ENCODE measurements around the gene NDE1.
"Not testable (repeated sequence)": the region's sequence is repeated elsewhere in the genome, so short reads cannot be mapped to it uniquely, and the experiment has no call there.

NDE1 gene

GRCh38 chr16:15691046-15691445 lies 41.0 kb downstream of the NDE1 start:
- DNase-seq (ENCODE audit: low read depth, low spot score), result no peak
- in situ Hi-C loops (cut with HindIII; ENCODE audit: low sequenced_read_pairs), result no loop called here
- no peak for TF ChIP-seq CTCF (IDR thresholded peaks at IDR 0.05; ENCODE audit: low read depth, low read length)
- no peak overlapping the region for H3K4me3 ChIP-seq (ENCODE audit: low read depth, low read length)

DNA sequence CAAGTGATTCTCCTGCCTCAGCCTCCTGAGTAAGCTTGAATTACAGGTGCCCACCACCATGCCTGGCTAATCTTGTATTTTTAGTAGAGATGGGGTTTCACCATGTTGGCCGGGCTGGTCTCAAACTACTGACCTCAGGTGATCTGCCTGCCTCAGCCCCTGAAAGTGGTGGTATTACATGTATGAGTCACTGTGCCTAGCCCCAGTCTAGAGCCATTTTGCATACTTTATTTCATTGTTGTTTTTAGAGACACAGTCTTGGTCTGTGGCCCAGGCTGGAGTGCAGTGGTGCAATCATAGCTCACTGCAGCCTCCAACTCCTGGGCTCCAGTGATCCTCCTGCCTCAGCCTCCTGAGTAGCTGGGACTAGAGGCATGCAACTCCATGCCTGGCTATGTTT lies 42.5 kb downstream of the NDE1 start:
- in situ Hi-C loops (cut with HindIII; ENCODE audit: low sequenced_read_pairs); H3K4me3 ChIP-seq (ENCODE audit: low read depth, low read length); DNase-seq (ENCODE audit: low read depth, low spot score): not testable (repeated sequence)

GRCh38 chr16:15694499-15694898 lies 44.5 kb downstream of the NDE1 start:
- TF ChIP-seq CTCF (IDR thresholded peaks at IDR 0.05; ENCODE audit: low read depth, low read length), result no peak
- in situ Hi-C loops (cut with HindIII; ENCODE audit: low sequenced_read_pairs), result no loop called here
- H3K4me3 ChIP-seq (ENCODE audit: low read depth, low read length), result no peak overlapping the region
- no peak for DNase-seq (ENCODE audit: low read depth, low spot score)

DNA sequence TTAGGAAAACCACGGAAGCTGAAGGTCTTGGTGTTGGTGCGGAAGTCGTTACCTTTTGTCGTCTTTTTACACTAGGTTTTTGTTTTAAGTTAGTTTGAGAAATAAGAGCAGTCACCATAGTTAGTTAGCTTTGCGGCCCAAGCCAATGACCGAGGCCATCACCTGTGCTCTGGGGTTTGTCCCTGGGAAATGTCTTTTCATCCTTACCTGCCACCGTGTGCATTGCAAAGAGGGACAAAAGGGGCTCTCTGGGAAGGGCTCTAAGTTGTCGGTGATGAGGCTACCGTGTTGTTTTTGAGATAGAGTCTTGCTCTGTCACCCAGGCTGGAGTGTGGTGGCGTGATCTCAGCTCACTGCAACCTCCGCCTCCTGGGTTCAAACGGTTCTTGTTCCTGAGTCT lies 49.8 kb downstream of the NDE1 start:
- TF ChIP-seq CTCF (IDR thresholded peaks at IDR 0.05; ENCODE audit: low read depth, low read length), result no peak
- in situ Hi-C loops (cut with HindIII; ENCODE audit: low sequenced_read_pairs), result no loop called here
- no peak for DNase-seq (ENCODE audit: low read depth, low spot score)
- no peak overlapping the region for H3K4me3 ChIP-seq (ENCODE audit: low read depth, low read length)

DNA sequence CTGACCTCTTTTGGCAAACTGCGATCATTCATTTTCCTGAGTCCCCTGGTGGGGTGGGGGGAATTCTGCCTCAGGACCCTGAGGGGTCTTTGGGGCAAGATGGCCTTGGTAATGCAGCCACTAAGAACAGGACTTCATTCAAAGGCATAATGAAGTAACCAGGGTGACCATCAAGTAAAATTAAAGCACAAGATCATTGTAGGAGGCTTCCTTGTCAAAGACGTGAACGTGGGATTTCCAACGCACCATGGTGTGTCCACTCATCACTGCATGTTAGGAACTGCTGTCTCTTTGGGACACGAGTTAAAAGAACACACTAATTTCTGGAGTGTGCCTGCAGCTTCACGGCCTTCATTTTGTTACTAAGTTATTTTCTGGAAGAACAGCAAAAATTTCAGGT lies 51.3 kb downstream of the NDE1 start:
- no peak for DNase-seq (ENCODE audit: low read depth, low spot score)
- H3K4me3 ChIP-seq (ENCODE audit: low read depth, low read length), result no peak overlapping the region
- in situ Hi-C loops (cut with HindIII; ENCODE audit: low sequenced_read_pairs), result no loop called here
- no peak for TF ChIP-seq CTCF (IDR thresholded peaks at IDR 0.05; ENCODE audit: low read depth, low read length)

DNA sequence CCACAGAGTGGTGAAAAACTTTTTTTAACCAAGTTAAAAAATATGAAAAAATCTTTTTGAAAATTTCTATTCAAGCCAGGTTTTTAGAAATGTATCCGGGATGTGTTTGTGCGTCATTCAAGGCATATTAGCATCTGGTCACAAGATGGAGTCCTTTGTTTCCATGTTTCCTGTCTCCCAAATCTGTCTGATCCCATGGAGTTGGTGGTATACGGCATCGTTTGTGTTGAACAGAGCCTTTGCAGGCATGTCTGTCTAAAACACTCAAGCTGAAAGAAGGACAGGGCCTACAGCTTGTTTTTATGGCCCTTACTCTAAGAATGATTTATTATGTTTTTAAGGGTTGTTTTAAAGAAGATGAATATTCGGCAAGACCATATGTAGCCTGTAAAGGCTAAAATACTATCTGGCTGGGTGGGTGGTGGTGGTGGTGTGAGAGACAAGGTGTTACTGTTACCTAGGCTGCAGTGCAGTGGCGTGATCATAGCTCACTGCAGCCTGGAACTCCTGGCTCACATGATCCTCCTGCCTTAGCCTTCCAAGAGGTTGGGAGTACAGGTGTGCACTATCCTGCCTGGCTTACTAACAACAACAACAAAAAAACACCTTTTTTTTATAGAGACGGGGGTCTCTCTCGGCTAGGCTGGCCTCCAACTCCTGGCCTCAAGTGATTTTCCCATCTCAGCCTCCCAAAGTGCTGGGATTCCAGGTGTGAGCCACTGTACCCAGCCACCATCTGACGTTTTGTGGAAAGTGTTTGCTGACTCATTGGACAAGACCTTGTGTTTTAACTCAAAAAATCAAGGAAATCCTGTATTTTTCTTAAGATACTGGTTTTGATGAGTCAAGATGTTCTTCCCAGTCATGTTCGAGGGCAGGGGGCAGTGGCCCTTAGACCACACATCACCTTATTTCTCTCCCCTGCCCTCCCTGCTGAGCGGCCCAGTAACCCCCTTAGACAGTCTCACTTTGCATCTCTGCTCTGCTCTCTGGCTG lies 52.2 kb downstream of the NDE1 start:
- in situ Hi-C loops (cut with HindIII; ENCODE audit: low sequenced_read_pairs), result no loop called here

More for the DNA sequence above, 52.2 kb downstream of the NDE1 start:
- no peak for TF ChIP-seq CTCF (IDR thresholded peaks at IDR 0.05; ENCODE audit: low read depth, low read length)
- H3K4me3 ChIP-seq (ENCODE audit: low read depth, low read length), result no peak overlapping the region
- peak; percentile 63 for DNase-seq (ENCODE audit: low read depth, low spot score)
